ENCODE measurements around the gene CD27.

DNA sequence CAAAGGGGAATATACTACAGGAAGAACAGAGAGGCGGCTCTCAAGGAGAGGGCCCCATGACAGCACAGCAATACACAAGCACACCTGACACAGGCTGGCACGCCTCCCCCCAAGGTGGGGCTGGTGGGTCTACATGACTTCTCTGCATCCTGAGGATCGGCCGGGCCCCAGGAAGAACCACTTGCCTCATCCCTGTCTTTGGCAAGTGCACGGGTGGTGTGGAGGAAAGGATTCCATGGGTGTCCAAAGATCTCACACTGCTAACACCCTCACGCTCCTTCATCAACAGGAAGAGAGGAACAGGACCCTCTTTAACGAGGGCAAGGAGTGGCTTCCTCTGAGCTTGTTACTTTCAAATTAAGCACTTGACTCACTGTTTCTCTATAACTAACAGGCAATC, 18.5 kb downstream of the CD27 start:
- TF ChIP-seq TAF1 (IDR thresholded peaks at IDR 0.05; ENCODE audit: low read depth, low read length) (no peak), POLR2A (IDR thresholded peaks at IDR 0.05; ENCODE audit: low read depth, low read length) (no peak), POLR2AphosphoS5 (IDR thresholded peaks at IDR 0.05; ENCODE audit: low read depth, low read length) (no peak)

All from GM12891 (cell line).